GM23338 (cell line): Measurements from ENCODE around the gene GTPBP1. TPM values are rescaled to one million over a fixed set of nuclear protein-coding genes. Genes with fewer than 3 reads are reported as not detected.

ENCODE experiments used
- ATAC-seq: fragments of 200-7000 bp; cut with Tn5 transposase; 3 replicates; pipeline ENCODE4 v1.9.1; 2020
- DNase-seq: peaks from one replicate; pipeline ENCODE4 v3.0.0-alpha.2; 2015; ENCODE audit warnings: low spot score
- H2AFZ ChIP-seq: fragments of 200-600 bp; sonication (generic); 2 replicates; pipeline ENCODE4 v1.8.0; 2016; ENCODE audit warnings: antibody characterized with exemption, mild to moderate bottlenecking, moderate library complexity
- H3F3A ChIP-seq: fragments of 200-600 bp; sonication (generic); replicated peaks from 2 replicates; pipeline ENCODE4 v1.8.0; 2017; ENCODE audit warnings: antibody characterized with exemption, mixed run types, low read depth
- H3K27ac ChIP-seq: fragments of 200-600 bp; sonication (generic); 2 replicates; pipeline ENCODE4 v1.6.1; 2016; ENCODE audit warnings: low read depth
- H3K27me3 ChIP-seq: fragments of 200-600 bp; sonication (generic); 2 replicates; pipeline ENCODE4 v1.8.0; 2016; ENCODE audit warnings: mild to moderate bottlenecking, mixed run types, moderate library complexity; ENCODE audit not compliant: insufficient read depth
- H3K36me3 ChIP-seq: fragments of 200-600 bp; sonication (generic); 2 replicates; pipeline ENCODE4 v1.8.0; 2016; ENCODE audit warnings: mild to moderate bottlenecking; ENCODE audit not compliant: insufficient read depth
- H3K4me1 ChIP-seq: fragments of 200-600 bp; sonication (generic); 2 replicates; pipeline ENCODE4 v1.8.0; 2016; ENCODE audit warnings: mild to moderate bottlenecking, moderate library complexity; ENCODE audit not compliant: insufficient read depth
- H3K4me2 ChIP-seq: fragments of 200-600 bp; sonication (generic); 2 replicates; pipeline ENCODE4 v1.7.1; 2017; ENCODE audit warnings: mixed run types
- H3K4me3 ChIP-seq: fragments of 200-600 bp; sonication (generic); 2 replicates; pipeline ENCODE4 v1.6.1; 2016; ENCODE audit warnings: mixed run types
- H3K79me2 ChIP-seq: fragments of 200-600 bp; sonication (generic); replicated peaks from 2 replicates; pipeline ENCODE4 v1.8.0; 2017; ENCODE audit warnings: mild to moderate bottlenecking; ENCODE audit not compliant: insufficient read depth
- H3K9me2 ChIP-seq: fragments of 200-600 bp; sonication (generic); 2 replicates; pipeline ENCODE4 v1.8.0; 2017; ENCODE audit not compliant: insufficient read depth
- H4K20me1 ChIP-seq: fragments of 200-600 bp; sonication (generic); replicated peaks from 2 replicates; pipeline ENCODE4 v1.8.0; 2017; ENCODE audit warnings: mild to moderate bottlenecking; ENCODE audit not compliant: insufficient read depth
- H3K27ac Mint-ChIP-seq: 2 replicates; pipeline ENCODE4 v1.8.0; 2020; ENCODE audit warnings: inconsistent platforms, mild to moderate bottlenecking, moderate library complexity, mixed read lengths
- H3K27me3 Mint-ChIP-seq: 3 replicates; pipeline ENCODE4 v1.8.0; 2022; ENCODE audit warnings: low read depth, mild to moderate bottlenecking, moderate library complexity, mixed read lengths, inconsistent platforms; ENCODE audit not compliant: insufficient read depth, poor library complexity
- H3K36me3 Mint-ChIP-seq: 3 replicates; pipeline ENCODE4 v1.8.0; 2021; ENCODE audit warnings: low read depth, mild to moderate bottlenecking, inconsistent platforms, moderate library complexity, mixed read lengths
- H3K4me1 Mint-ChIP-seq: 3 replicates; pipeline ENCODE4 v1.8.0; 2020; ENCODE audit warnings: mild to moderate bottlenecking, inconsistent platforms, mixed read lengths
- H3K4me3 Mint-ChIP-seq: 3 replicates; pipeline ENCODE4 v1.8.0; 2021; ENCODE audit warnings: moderate library complexity, mild to moderate bottlenecking, inconsistent platforms, mixed read lengths
- H3K9me3 Mint-ChIP-seq: 3 replicates; pipeline ENCODE4 v1.8.0; 2020; ENCODE audit warnings: moderate library complexity, mild to moderate bottlenecking, inconsistent platforms, mixed read lengths
- CREB1 ChIP-seq: fragments of 250-450 bp; sonication (Bioruptor Pico); IDR thresholded peaks from 2 replicates; pipeline ENCODE4 v1.5.0; 2020; ENCODE audit warnings: low read depth, mild to moderate bottlenecking, moderate library complexity
- EZH2 ChIP-seq: fragments of 200-600 bp; sonication (generic); IDR thresholded peaks from one replicate; pipeline ENCODE4 v1.8.0; 2017; ENCODE audit warnings: antibody characterized with exemption, mild to moderate bottlenecking, low read depth; ENCODE audit not compliant: unreplicated experiment
- EZH2phosphoT487 ChIP-seq: fragments of 200-600 bp; sonication (generic); IDR thresholded peaks from one replicate; pipeline ENCODE4 v1.8.1; 2018; ENCODE audit warnings: antibody characterized with exemption; ENCODE audit not compliant: unreplicated experiment
- NANOG ChIP-seq: IDR thresholded peaks from 2 replicates; pipeline ENCODE4 v1.6.1; 2016; ENCODE audit warnings: antibody characterized with exemption, borderline replicate concordance
- ZNF331 ChIP-seq: fragments of 250-450 bp; sonication (Bioruptor Pico); IDR thresholded peaks from 2 replicates; pipeline ENCODE4 v1.5.0; 2020; ENCODE audit warnings: low read depth, mild to moderate bottlenecking, moderate library complexity
- polyA plus RNA-seq: library from polyadenylated mRNA; unstranded; fragments of >200 nt; fragmentation: Nextera tagmentation; extraction: Ambion mirVana; gene quantifications from 2 replicates; pipeline ENCODE4 v1.2.1, GENCODE V29; 2016
- total RNA-seq: library from RNA; depleted of rRNA; stranded (reverse); fragments of >200 nt; shearing (Covaris generic); gene quantifications from 2 replicates; pipeline ENCODE4 v1.2.3, GENCODE V29; 2014
- TF ChIP-seq, protein P1 (sequence below), 2 experiments: fragments of 200-600 bp in 1 of 2; sonication (generic) in 1 of 2; conservative IDR thresholded peaks; 2 replicates each; pipeline versions ENCODE4 v1.5.1 to v1.6.1; 2016 to 2017; ENCODE audit warnings: antibody characterized with exemption in 2 of 2, low read depth in 2 of 2, mild to moderate bottlenecking in 2 of 2, moderate library complexity in 1 of 2
- TF ChIP-seq, protein P2 (sequence below): fragments of 250-450 bp; sonication (Bioruptor Pico); IDR thresholded peaks from 2 replicates; pipeline ENCODE4 v1.5.0; 2020; ENCODE audit warnings: mild to moderate bottlenecking, moderate library complexity
- TF ChIP-seq, protein P3 (sequence below): IDR thresholded peaks from one replicate; pipeline ENCODE4 v1.6.1; 2018; ENCODE audit warnings: antibody characterized with exemption; ENCODE audit not compliant: unreplicated experiment

GTPBP1 gene
- total and polyA plus RNA-seq, 2 experiments from 2014 or later, result 27.2 to 88.4 TPM

DNA sequence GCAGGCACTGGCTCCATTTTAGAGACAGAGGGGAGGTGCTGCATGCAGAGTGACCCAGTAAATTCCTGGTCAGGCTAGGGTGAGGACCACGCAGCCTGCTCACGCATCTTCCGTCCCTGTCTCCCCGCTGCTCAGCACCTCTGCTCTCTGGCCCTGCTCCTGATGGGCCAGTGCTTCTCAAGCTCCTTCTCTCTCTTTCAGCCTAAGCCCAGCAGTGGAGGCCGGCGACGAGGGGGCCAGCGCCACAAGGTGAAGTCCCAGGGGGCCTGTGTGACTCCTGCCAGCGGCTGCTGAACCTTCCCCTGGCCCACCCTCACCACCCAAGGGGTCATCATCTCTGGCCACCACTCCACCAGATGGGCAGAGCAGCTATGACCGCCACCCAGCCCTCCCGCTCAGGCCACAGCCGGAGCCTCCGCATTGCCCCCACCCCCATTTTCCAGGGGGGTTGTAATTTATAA is 24.7 kb downstream of the GTPBP1 start:
- Mint-ChIP-seq H3K36me3 (peaks cover 73% of the 10 kb centered on the region), H3K27ac (no peak overlapping the region), H3K4me3 (no peak overlapping the region), H3K4me1 (peaks cover 6% of the 10 kb centered on the region), H3K27me3 (peaks cover 19% of the 10 kb centered on the region), H3K9me3 (no peaks in the 10 kb centered on the region)
- 0 out of 2 replicates have a peak, but pooled peaks cover 4% of the 10 kb centered on the region for H3F3A ChIP-seq
- no peak overlapping the region for H3K4me2 ChIP-seq
- no peak overlapping the region for H3K27ac ChIP-seq
- no peak overlapping the region for H3K4me3 ChIP-seq
- no peak for DNase-seq
- no peak for ATAC-seq
- no peaks in the 10 kb centered on the region for H3K79me2 ChIP-seq
- H3K27me3 ChIP-seq, result no peaks in the 10 kb centered on the region
- peaks cover 25% of the 10 kb centered on the region for H3K36me3 ChIP-seq
- no peak overlapping the region for H2AFZ ChIP-seq
- TF ChIP-seq, protein P1, sequence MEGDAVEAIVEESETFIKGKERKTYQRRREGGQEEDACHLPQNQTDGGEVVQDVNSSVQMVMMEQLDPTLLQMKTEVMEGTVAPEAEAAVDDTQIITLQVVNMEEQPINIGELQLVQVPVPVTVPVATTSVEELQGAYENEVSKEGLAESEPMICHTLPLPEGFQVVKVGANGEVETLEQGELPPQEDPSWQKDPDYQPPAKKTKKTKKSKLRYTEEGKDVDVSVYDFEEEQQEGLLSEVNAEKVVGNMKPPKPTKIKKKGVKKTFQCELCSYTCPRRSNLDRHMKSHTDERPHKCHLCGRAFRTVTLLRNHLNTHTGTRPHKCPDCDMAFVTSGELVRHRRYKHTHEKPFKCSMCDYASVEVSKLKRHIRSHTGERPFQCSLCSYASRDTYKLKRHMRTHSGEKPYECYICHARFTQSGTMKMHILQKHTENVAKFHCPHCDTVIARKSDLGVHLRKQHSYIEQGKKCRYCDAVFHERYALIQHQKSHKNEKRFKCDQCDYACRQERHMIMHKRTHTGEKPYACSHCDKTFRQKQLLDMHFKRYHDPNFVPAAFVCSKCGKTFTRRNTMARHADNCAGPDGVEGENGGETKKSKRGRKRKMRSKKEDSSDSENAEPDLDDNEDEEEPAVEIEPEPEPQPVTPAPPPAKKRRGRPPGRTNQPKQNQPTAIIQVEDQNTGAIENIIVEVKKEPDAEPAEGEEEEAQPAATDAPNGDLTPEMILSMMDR (conservative IDR thresholded peaks at IDR 0.05; ENCODE audit: low read depth in 2 of 2), result no peak
- TF ChIP-seq EZH2phosphoT487, result no peak
- TF ChIP-seq, protein P2, sequence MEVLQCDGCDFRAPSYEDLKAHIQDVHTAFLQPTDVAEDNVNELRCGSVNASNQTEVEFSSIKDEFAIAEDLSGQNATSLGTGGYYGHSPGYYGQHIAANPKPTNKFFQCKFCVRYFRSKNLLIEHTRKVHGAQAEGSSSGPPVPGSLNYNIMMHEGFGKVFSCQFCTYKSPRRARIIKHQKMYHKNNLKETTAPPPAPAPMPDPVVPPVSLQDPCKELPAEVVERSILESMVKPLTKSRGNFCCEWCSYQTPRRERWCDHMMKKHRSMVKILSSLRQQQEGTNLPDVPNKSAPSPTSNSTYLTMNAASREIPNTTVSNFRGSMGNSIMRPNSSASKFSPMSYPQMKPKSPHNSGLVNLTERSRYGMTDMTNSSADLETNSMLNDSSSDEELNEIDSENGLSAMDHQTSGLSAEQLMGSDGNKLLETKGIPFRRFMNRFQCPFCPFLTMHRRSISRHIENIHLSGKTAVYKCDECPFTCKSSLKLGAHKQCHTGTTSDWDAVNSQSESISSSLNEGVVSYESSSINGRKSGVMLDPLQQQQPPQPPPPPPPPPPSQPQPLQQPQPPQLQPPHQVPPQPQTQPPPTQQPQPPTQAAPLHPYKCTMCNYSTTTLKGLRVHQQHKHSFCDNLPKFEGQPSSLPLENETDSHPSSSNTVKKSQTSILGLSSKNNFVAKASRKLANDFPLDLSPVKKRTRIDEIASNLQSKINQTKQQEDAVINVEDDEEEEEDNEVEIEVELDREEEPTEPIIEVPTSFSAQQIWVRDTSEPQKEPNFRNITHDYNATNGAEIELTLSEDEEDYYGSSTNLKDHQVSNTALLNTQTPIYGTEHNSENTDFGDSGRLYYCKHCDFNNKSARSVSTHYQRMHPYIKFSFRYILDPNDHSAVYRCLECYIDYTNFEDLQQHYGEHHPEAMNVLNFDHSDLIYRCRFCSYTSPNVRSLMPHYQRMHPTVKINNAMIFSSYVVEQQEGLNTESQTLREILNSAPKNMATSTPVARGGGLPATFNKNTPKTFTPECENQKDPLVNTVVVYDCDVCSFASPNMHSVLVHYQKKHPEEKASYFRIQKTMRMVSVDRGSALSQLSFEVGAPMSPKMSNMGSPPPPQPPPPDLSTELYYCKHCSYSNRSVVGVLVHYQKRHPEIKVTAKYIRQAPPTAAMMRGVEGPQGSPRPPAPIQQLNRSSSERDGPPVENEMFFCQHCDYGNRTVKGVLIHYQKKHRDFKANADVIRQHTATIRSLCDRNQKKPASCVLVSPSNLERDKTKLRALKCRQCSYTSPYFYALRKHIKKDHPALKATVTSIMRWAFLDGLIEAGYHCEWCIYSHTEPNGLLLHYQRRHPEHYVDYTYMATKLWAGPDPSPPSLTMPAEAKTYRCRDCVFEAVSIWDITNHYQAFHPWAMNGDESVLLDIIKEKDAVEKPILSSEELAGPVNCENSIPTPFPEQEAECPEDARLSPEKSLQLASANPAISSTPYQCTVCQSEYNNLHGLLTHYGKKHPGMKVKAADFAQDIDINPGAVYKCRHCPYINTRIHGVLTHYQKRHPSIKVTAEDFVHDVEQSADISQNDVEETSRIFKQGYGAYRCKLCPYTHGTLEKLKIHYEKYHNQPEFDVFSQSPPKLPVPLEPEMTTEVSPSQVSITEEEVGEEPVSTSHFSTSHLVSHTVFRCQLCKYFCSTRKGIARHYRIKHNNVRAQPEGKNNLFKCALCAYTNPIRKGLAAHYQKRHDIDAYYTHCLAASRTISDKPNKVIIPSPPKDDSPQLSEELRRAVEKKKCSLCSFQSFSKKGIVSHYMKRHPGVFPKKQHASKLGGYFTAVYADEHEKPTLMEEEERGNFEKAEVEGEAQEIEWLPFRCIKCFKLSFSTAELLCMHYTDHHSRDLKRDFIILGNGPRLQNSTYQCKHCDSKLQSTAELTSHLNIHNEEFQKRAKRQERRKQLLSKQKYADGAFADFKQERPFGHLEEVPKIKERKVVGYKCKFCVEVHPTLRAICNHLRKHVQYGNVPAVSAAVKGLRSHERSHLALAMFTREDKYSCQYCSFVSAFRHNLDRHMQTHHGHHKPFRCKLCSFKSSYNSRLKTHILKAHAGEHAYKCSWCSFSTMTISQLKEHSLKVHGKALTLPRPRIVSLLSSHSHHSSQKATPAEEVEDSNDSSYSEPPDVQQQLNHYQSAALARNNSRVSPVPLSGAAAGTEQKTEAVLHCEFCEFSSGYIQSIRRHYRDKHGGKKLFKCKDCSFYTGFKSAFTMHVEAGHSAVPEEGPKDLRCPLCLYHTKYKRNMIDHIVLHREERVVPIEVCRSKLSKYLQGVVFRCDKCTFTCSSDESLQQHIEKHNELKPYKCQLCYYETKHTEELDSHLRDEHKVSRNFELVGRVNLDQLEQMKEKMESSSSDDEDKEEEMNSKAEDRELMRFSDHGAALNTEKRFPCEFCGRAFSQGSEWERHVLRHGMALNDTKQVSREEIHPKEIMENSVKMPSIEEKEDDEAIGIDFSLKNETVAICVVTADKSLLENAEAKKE, result no peak
- no peak for TF ChIP-seq ZNF331
- no peak for TF ChIP-seq CREB1
- TF ChIP-seq, protein P3, sequence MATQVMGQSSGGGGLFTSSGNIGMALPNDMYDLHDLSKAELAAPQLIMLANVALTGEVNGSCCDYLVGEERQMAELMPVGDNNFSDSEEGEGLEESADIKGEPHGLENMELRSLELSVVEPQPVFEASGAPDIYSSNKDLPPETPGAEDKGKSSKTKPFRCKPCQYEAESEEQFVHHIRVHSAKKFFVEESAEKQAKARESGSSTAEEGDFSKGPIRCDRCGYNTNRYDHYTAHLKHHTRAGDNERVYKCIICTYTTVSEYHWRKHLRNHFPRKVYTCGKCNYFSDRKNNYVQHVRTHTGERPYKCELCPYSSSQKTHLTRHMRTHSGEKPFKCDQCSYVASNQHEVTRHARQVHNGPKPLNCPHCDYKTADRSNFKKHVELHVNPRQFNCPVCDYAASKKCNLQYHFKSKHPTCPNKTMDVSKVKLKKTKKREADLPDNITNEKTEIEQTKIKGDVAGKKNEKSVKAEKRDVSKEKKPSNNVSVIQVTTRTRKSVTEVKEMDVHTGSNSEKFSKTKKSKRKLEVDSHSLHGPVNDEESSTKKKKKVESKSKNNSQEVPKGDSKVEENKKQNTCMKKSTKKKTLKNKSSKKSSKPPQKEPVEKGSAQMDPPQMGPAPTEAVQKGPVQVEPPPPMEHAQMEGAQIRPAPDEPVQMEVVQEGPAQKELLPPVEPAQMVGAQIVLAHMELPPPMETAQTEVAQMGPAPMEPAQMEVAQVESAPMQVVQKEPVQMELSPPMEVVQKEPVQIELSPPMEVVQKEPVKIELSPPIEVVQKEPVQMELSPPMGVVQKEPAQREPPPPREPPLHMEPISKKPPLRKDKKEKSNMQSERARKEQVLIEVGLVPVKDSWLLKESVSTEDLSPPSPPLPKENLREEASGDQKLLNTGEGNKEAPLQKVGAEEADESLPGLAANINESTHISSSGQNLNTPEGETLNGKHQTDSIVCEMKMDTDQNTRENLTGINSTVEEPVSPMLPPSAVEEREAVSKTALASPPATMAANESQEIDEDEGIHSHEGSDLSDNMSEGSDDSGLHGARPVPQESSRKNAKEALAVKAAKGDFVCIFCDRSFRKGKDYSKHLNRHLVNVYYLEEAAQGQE, result no peak
- TF ChIP-seq EZH2, result no peak
- no peak for TF ChIP-seq NANOG
- H3K4me1 ChIP-seq, result no peaks in the 10 kb centered on the region
- no peaks in the 10 kb centered on the region for H3K9me2 ChIP-seq
- peaks cover 12% of the 10 kb centered on the region for H4K20me1 ChIP-seq
